GM12878 (cell line): ENCODE data around the gene EHD1. TPM values are rescaled to one million over a fixed set of nuclear protein-coding genes. Genes with fewer than 3 reads are reported as not detected.
A peak's percentile ranks its signal among the peaks of the same experiment; 100 is the strongest.

Experiments used
- ATAC-seq: fragments of 200-7000 bp; cut with Tn5 transposase; 3 replicates; pipeline ENCODE4 v1.9.1; 2020; ENCODE audit warnings: mild to moderate bottlenecking, moderate library complexity
- BruUV-seq: library from RNA; stranded (reverse); fragments of 400-500 nt; replicated peaks from 2 replicates; lab custom pipeline; 2021; lab: Mats Ljungman, UMichigan
- CTCF ChIA-PET: fragments of 300-600 bp; sonication (Branson Sonifier 250); formaldehyde crosslinking; extraction: SDS; loops from one replicate; lab custom pipeline; 2021; ENCODE audit warnings: inconsistent platforms; lab: Yijun Ruan, JAX
- POLR2A ChIA-PET: fragments of 350-600 bp; formaldehyde crosslinking; extraction: SDS; loops from one replicate; lab custom pipeline; 2021; ENCODE audit warnings: inconsistent platforms; lab: Charles Lee
- RAD21 ChIA-PET: fragments of 300-600 bp; sonication (Branson Sonifier 250); formaldehyde crosslinking; loops from one replicate; lab custom pipeline; 2023; ENCODE audit warnings: antibody characterized with exemption; ENCODE audit not compliant: unreplicated experiment; lab: Charles Lee
- SMC1A ChIA-PET: fragments of 300-600 bp; sonication (Branson Sonifier 250); formaldehyde crosslinking; loops from one replicate; lab custom pipeline; 2023; ENCODE audit not compliant: unreplicated experiment, uncharacterized antibody; lab: Charles Lee
- DNase-seq: peaks from one replicate; pipeline ENCODE4 v3.0.0-alpha.2; 2011; ENCODE audit warnings: low read depth, low spot score
- FAIRE-seq: peaks from 3 replicates; lab custom pipeline; 2011; peaks lifted over from hg19 to GRCh38; lab: Jason Lieb, UNC
- H2AFZ ChIP-seq: 2 replicates; pipeline ENCODE4 v1.6.0; 2011; ENCODE audit warnings: low read depth, low read length, control low read depth; ENCODE audit not compliant: control insufficient read depth
- H3K27ac ChIP-seq: 2 replicates; pipeline ENCODE4 v1.5.1; 2011; ENCODE audit warnings: control low read depth; ENCODE audit not compliant: control insufficient read depth, insufficient read depth
- H3K27me3 ChIP-seq, 2 experiments: replicated peaks in 1 of 2; 2 replicates each; pipeline versions ENCODE4 v1.6.0 to v1.6.1; 2011; ENCODE audit warnings: low read length in 1 of 2; ENCODE audit not compliant: control insufficient read depth in 2 of 2, insufficient read depth in 2 of 2
- H3K36me3 ChIP-seq, 2 experiments: 2 replicates each; pipeline ENCODE4 v1.5.1; 2011; ENCODE audit warnings: low read length in 1 of 2; ENCODE audit not compliant: control insufficient read depth in 2 of 2, insufficient read depth in 2 of 2
- H3K4me1 ChIP-seq: 2 replicates; pipeline ENCODE4 v1.6.1; 2011; ENCODE audit warnings: mild to moderate bottlenecking, low read length, moderate library complexity, mixed read lengths; ENCODE audit not compliant: control insufficient read depth, insufficient read depth
- H3K4me2 ChIP-seq: 2 replicates; pipeline ENCODE4 v1.6.0; 2011; ENCODE audit warnings: control low read depth; ENCODE audit not compliant: control insufficient read depth, insufficient read depth
- H3K4me3 ChIP-seq: fragments of 200-600 bp; sonication (generic); 2 replicates; pipeline ENCODE4 v1.5.1; 2016
- H3K79me2 ChIP-seq: 2 replicates; pipeline ENCODE4 v1.6.0; 2011; ENCODE audit warnings: low read length; ENCODE audit not compliant: control insufficient read depth, insufficient read depth
- H3K9ac ChIP-seq: 2 replicates; pipeline ENCODE4 v1.8.0; 2011; ENCODE audit warnings: low read length, control low read depth, mixed read lengths; ENCODE audit not compliant: control insufficient read depth, insufficient read depth
- H3K9me3 ChIP-seq: replicated peaks from 3 replicates; pipeline ENCODE4 v1.5.1; 2011; ENCODE audit warnings: mild to moderate bottlenecking, low read length; ENCODE audit not compliant: control insufficient read depth, insufficient read depth
- H4K20me1 ChIP-seq: 2 replicates; pipeline ENCODE4 v1.6.0; 2011; ENCODE audit not compliant: control insufficient read depth, insufficient read depth
- ATF7 ChIP-seq: fragments of 450-650 bp; IDR thresholded peaks from 2 replicates; pipeline ENCODE4 v1.6.1; 2016; ENCODE audit warnings: low read depth, mild to moderate bottlenecking
- BHLHE40 ChIP-seq, 2 experiments: fragments of 450-650 bp in 1 of 2; IDR thresholded peaks; 2 replicates each; pipeline ENCODE4 v1.6.1; 2011 to 2017; ENCODE audit warnings: low read depth in 2 of 2, borderline replicate concordance in 1 of 2, improper control_type of control experiment in 1 of 2, low read length in 1 of 2, mild to moderate bottlenecking in 1 of 2
- CREB1 ChIP-seq: IDR thresholded peaks from 2 replicates; pipeline ENCODE4 v1.6.1; 2012; ENCODE audit warnings: low read depth, mild to moderate bottlenecking, inconsistent platforms
- DPF2 ChIP-seq: fragments of 450-650 bp; IDR thresholded peaks from 2 replicates; pipeline ENCODE4 v1.6.1; 2017; ENCODE audit warnings: mild to moderate bottlenecking
- EED ChIP-seq: sonication (generic); IDR thresholded peaks from 2 replicates; pipeline ENCODE4 v1.6.1; 2016; ENCODE audit warnings: antibody characterized with exemption, low read depth
- ESRRA ChIP-seq: IDR thresholded peaks from 2 replicates; pipeline ENCODE4 v1.6.1; 2012; ENCODE audit warnings: mild to moderate bottlenecking, low read length, improper control_type of control experiment
- IKZF1 ChIP-seq: fragments of 450-650 bp; conservative IDR thresholded peaks from 2 replicates; pipeline ENCODE4 v1.6.1; 2017; ENCODE audit warnings: antibody characterized with exemption, mild to moderate bottlenecking
- IKZF2 ChIP-seq, 2 experiments: fragments of 450-650 bp; IDR thresholded peaks; 2 replicates each; pipeline ENCODE4 v1.6.1; 2017; ENCODE audit warnings: mild to moderate bottlenecking in 2 of 2, moderate library complexity in 2 of 2
- NR2C2 ChIP-seq: IDR thresholded peaks from 2 replicates; pipeline ENCODE4 v1.6.1; 2011; ENCODE audit warnings: borderline replicate concordance, low read depth; ENCODE audit not compliant: control insufficient read depth, insufficient read length
- PML ChIP-seq: IDR thresholded peaks from 2 replicates; pipeline ENCODE4 v1.6.1; 2012; ENCODE audit warnings: low read length, inconsistent platforms
- POU2F2 ChIP-seq: IDR thresholded peaks from 3 replicates; pipeline ENCODE4 v1.6.1; 2011; ENCODE audit warnings: low read depth, mild to moderate bottlenecking, low read length, borderline replicate concordance
- TCF7 ChIP-seq: IDR thresholded peaks from 2 replicates; pipeline ENCODE4 v1.6.1; 2014; ENCODE audit warnings: antibody characterized with exemption, borderline replicate concordance
- ZNF384 ChIP-seq: IDR thresholded peaks from 2 replicates; pipeline ENCODE4 v1.6.1; 2012; ENCODE audit warnings: low read depth, mild to moderate bottlenecking, low read length, improper control_type of control experiment, borderline replicate concordance
- WGBS: methylation state at CpG from one replicate; pipeline ENCODE4 v1.1.6; 2016; ENCODE audit warnings: low lambda C conversion rate; ENCODE audit not compliant: insufficient replicate concordance, insufficient coverage; ENCODE audit errors: missing lambda C conversion rate; 5-methylcytosine and 5-hydroxymethylcytosine counted together
- in situ Hi-C: fragments of 300-500 bp; cut with MboI; formaldehyde crosslinking; loops from 9 replicates; pipeline ENCODE4 v1.14.3; 2018; ENCODE audit warnings: mixed read lengths
- intact Hi-C: fragments of 100-400 bp; cut with micrococcal nuclease; formaldehyde crosslinking; loops from one replicate; pipeline ENCODE4 v1.14.2; 2022; ENCODE audit not compliant: unreplicated experiment
- polyA plus RNA-seq, 11 experiments: library from polyadenylated mRNA; depleted of rRNA in 4 of 11; unstranded in 6 of 11; stranded (reverse) in 5 of 11; fragments of >200 nt; fragmentation: Nextera tagmentation in 4 of 11; fragmentation: Illumina TruSeq in 1 of 11; extraction: Ambion mirVana in 4 of 11; extraction: Trizol in 1 of 11; gene quantifications; 1 replicate in 1 of 11; 2 replicates in 10 of 11; pipeline versions ENCODE4 v1.2.1 to v1.2.3, GENCODE V29; 2011 to 2016; ENCODE audit warnings: inconsistent platforms in 2 of 11, missing spikeins in 2 of 11, low read depth in 1 of 11
- total RNA-seq, 4 experiments: library from RNA; depleted of rRNA in 3 of 4; stranded (reverse); fragments of >200 nt in 3 of 4; fragmentation: Illumina TruSeq in 1 of 4; extraction: Trizol in 1 of 4; gene quantifications; 2 replicates each; pipeline versions ENCODE4 v1.2.1 to v1.2.3, GENCODE V29; 2013 to 2021
- TF ChIP-seq, protein P1 (sequence below): IDR thresholded peaks from 2 replicates; pipeline ENCODE4 v1.6.1; 2011; ENCODE audit warnings: borderline replicate concordance, low read depth, mild to moderate bottlenecking, moderate library complexity, mixed read lengths, low read length; ENCODE audit not compliant: insufficient read depth; ENCODE audit errors: extremely low read length
- TF ChIP-seq, protein P2 (sequence below): fragments of 150-350 bp; IDR thresholded peaks from 2 replicates; pipeline ENCODE4 v1.6.1; 2014; ENCODE audit warnings: mild to moderate bottlenecking, low read depth, low read length
- TF ChIP-seq, protein P3 (sequence below): IDR thresholded peaks from 2 replicates; pipeline ENCODE4 v1.6.1; 2011; ENCODE audit warnings: low read depth, low read length, improper control_type of control experiment, borderline replicate concordance
- TF ChIP-seq, protein P4 (sequence below): fragments of 450-650 bp; IDR thresholded peaks from 2 replicates; pipeline ENCODE4 v1.6.1; 2017; ENCODE audit warnings: mild to moderate bottlenecking, low read depth, inconsistent platforms; ENCODE audit not compliant: poor library complexity, severe bottlenecking

The EHD1 gene
- total and polyA plus RNA-seq, 10 of the 15 experiments (the other 5 are each of a cell fraction or from before 2014, with no cell fraction given): 1.0 to 165 (median 66.5) TPM

DNA sequence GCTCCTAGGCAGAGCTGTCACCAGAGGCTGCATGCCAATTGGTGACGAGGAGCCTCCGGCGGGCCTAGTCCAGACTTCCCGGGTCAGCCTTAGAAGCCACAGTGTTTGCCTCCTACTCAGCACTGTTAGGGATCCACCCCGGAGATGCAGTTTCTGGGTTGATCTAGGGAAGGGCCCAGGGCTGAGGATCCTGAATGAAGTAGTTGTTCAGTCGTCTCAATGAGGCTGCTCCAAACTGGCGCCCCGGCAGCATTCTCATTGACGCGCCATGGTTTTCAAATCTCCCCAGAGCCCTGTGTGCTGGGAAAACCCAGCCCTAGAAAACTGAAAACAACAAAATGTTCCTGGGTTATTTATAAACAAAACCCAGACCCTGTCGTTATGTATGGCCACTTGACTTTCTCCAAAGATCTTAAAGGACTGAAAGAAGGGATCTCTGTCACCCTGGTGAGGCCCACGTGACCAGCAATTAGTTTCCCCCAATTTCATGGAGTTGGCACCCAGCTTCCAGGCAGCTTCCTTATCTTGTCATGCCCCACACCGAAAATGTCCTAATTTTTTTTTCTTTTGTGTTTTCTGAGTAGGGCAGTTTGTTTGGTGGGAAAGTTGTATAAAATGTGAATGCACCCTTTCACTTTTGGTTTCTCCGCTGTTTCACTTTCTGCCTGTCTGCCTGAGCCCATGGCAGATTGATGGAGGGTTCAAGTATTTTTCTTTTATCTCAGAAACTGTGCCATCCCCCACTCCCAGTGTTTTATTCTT, 2.0 kb upstream of the EHD1 start:
- FAIRE-seq: peak; percentile 73
- H3K27ac ChIP-seq: peak overlapping the region; percentile 97
- in situ Hi-C loops (no loop called here), intact Hi-C loops (no loop called here)
- no peaks in the 10 kb centered on the region; a peak in 1 of 4 replicates for H3K36me3 ChIP-seq
- peaks cover 22% of the 10 kb centered on the region for H3K4me1 ChIP-seq
- H2AFZ ChIP-seq: peak overlapping the region; percentile 20
- peak overlapping the region; percentile 96; the same call in 1 of the 2 replicates for H3K4me3 ChIP-seq
- ChIA-PET SMC1A (interaction anchor here (1.0 to 11.5 kb wide), 4 partner anchors 11 to 30 kb away, joined by 4 to 227 read pairs (median 115); no protein-coding TSS in a partner anchor), POLR2A (interaction anchor here (0.6 to 19.9 kb wide), 6 partner anchors 22 to 1042 kb away, joined by 3 to 620 read pairs (median 3); partner anchors contain the start of genes MRPL49, PRDX5 and SF1), CTCF (interaction anchor here (0.8 to 30.0 kb wide), 5 partner anchors 8 to 118 kb away, joined by 3 to 1208 read pairs (median 27); partner anchors contain the start of gene CDC42BPG), RAD21 (interaction anchor here (12.3 to 12.5 kb wide), 2 partner anchors 18 to 30 kb away, joined by 217 to 253 read pairs; no protein-coding TSS in a partner anchor)
- H3K79me2 ChIP-seq: peaks cover 40% of the 10 kb centered on the region
- no peak for DNase-seq
- H3K27me3 ChIP-seq: no peaks in the 10 kb centered on the region
- 28% methylated on average over 14 of the region's 14 CpGs for WGBS
- H3K4me2 ChIP-seq: peak overlapping the region; percentile 98
- peak overlapping the region; percentile 25 for H3K9ac ChIP-seq
- ATAC-seq: no peak
- no TSS peak for BruUV-seq
- H3K9me3 ChIP-seq: no peaks in the 10 kb centered on the region
- H4K20me1 ChIP-seq: peaks cover 3% of the 10 kb centered on the region; the same call in 1 of the 2 replicates
- TF ChIP-seq IKZF2 (IDR thresholded peaks at IDR 0.05) (peak in 1 of 2 experiments; percentile 58), ATF7 (no peak), NR2C2 (no peak), DPF2 (peak; percentile 38; the same call in 1 of the 2 replicates), TCF7 (no peak), EED (peak; percentile 49; the same call in 1 of the 2 replicates), ZNF384 (0 out of 2 replicates have a peak, but pooled peaks have one; percentile 3), POU2F2 (no peak), CREB1 (no peak), ESRRA (no peak), BHLHE40 (IDR thresholded peaks at IDR 0.05; ENCODE audit: borderline replicate concordance in 1 of 2, low read depth in 2 of 2, low read length in 1 of 2) (peak; percentile 58; a peak in 2 of 4 replicates), PML (no peak), IKZF1 (peak; percentile 51)
- TF ChIP-seq, protein P1, sequence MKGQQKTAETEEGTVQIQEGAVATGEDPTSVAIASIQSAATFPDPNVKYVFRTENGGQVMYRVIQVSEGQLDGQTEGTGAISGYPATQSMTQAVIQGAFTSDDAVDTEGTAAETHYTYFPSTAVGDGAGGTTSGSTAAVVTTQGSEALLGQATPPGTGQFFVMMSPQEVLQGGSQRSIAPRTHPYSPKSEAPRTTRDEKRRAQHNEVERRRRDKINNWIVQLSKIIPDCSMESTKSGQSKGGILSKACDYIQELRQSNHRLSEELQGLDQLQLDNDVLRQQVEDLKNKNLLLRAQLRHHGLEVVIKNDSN: peak; percentile 74
- TF ChIP-seq, protein P2, sequence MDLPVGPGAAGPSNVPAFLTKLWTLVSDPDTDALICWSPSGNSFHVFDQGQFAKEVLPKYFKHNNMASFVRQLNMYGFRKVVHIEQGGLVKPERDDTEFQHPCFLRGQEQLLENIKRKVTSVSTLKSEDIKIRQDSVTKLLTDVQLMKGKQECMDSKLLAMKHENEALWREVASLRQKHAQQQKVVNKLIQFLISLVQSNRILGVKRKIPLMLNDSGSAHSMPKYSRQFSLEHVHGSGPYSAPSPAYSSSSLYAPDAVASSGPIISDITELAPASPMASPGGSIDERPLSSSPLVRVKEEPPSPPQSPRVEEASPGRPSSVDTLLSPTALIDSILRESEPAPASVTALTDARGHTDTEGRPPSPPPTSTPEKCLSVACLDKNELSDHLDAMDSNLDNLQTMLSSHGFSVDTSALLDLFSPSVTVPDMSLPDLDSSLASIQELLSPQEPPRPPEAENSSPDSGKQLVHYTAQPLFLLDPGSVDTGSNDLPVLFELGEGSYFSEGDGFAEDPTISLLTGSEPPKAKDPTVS: no peak
- TF ChIP-seq, protein P3, sequence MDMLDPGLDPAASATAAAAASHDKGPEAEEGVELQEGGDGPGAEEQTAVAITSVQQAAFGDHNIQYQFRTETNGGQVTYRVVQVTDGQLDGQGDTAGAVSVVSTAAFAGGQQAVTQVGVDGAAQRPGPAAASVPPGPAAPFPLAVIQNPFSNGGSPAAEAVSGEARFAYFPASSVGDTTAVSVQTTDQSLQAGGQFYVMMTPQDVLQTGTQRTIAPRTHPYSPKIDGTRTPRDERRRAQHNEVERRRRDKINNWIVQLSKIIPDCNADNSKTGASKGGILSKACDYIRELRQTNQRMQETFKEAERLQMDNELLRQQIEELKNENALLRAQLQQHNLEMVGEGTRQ: peak; percentile 50; the same call in 1 of the 2 replicates
- TF ChIP-seq, protein P4, sequence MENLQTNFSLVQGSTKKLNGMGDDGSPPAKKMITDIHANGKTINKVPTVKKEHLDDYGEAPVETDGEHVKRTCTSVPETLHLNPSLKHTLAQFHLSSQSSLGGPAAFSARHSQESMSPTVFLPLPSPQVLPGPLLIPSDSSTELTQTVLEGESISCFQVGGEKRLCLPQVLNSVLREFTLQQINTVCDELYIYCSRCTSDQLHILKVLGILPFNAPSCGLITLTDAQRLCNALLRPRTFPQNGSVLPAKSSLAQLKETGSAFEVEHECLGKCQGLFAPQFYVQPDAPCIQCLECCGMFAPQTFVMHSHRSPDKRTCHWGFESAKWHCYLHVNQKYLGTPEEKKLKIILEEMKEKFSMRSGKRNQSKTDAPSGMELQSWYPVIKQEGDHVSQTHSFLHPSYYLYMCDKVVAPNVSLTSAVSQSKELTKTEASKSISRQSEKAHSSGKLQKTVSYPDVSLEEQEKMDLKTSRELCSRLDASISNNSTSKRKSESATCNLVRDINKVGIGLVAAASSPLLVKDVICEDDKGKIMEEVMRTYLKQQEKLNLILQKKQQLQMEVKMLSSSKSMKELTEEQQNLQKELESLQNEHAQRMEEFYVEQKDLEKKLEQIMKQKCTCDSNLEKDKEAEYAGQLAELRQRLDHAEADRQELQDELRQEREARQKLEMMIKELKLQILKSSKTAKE: peak; percentile 37
